Measurements from ENCODE around the gene DNLZ. TPM values are rescaled to one million over a fixed set of nuclear protein-coding genes. Genes with fewer than 3 reads are reported as not detected.

Gene DNLZ
- polyA plus RNA-seq, 1 of the 3 experiments (the other 2 are of a cell fraction): 40.6 TPM

DNA sequence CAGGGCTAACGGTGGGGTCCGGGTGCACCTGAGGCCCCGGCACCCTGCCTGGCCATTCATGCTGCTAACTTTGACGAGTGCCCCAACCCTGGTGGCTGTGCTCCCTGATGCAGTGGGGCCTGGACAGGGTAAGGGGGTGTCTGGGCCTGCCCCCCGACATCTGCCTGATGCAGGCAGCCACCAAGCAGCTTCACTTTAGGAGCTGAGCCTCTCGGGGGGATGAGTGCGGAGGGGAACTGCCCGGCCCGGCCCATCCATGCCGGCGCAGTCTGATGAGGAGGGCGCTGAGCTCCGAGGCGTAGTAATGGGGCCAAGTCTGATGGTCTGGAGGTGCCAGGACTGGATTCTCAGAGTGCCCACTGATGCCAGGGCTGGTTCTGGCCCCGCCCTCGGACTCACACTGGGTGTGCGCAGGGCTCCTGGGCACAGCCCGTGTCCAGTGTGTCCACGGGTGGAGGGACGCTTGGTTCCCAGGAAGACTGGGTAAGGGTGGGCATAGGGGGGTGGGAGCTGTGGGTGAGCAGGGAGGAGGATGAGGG, 16.5 kb downstream of the DNLZ start:
- Histone ChIP-seq H3K27ac (ENCODE audit: low read depth in 2 of 2, low read length in 1 of 2) (no peak overlapping the region; a peak in 1 of 4 replicates), H3K9me2 (no peaks in the 10 kb centered on the region), H3K9me3 (no peaks in the 10 kb centered on the region), H3K9ac (no peak overlapping the region), H3F3A (replicated peaks; ENCODE audit: insufficient read depth) (no peaks in the 10 kb centered on the region), H4K20me1 (ENCODE audit: insufficient read depth) (no peaks in the 10 kb centered on the region), H3K27me3 (ENCODE audit: insufficient read depth) (no peaks in the 10 kb centered on the region), H3K36me3 (replicated peaks in 1 of 2; ENCODE audit: control insufficient read depth in 1 of 2, insufficient read depth in 2 of 2, low read length in 1 of 2) (peaks cover 0 to 11% of the 10 kb centered on the region in 2 experiments), H3K79me2 (ENCODE audit: insufficient read depth) (no peaks in the 10 kb centered on the region), H2AFZ (ENCODE audit: low read depth) (no peak overlapping the region), H3K4me3 (ENCODE audit: low read depth in 2 of 2, low read length in 1 of 2) (no peak overlapping the region), H3K4me2 (no peak overlapping the region), H3K4me1 (ENCODE audit: control insufficient read depth in 1 of 2, insufficient read depth in 2 of 2, low read depth in 1 of 2, low read length in 1 of 2) (peaks cover 0 to 62% of the 10 kb centered on the region in 2 experiments; a peak in 1 of 4 replicates)
- 84% methylated on average over 9 of the region's 20 CpGs for WGBS (ENCODE audit: low lambda C conversion rate)
- ChIA-PET CTCF (interaction anchor here (1.4 to 3.7 kb wide), 8 partner anchors 9 to 54 kb away, joined by 3 to 28 read pairs (median 8); partner anchors contain the start of genes DNLZ, GPSM1 and SNAPC4), POLR2A (no interaction called here)
- no peak for TF ChIP-seq ELF1 (IDR thresholded peaks at IDR 0.05)
- no peak for TF ChIP-seq NFIC (IDR thresholded peaks at IDR 0.05; ENCODE audit: borderline replicate concordance)
- no peak for TF ChIP-seq JUND (IDR thresholded peaks at IDR 0.05)
- no peak for TF ChIP-seq EP300 (IDR thresholded peaks at IDR 0.05; ENCODE audit: borderline replicate concordance in 1 of 2, low read depth in 1 of 2, low read length in 1 of 2)
- no peak for TF ChIP-seq TAF1 (IDR thresholded peaks at IDR 0.05; ENCODE audit: borderline replicate concordance, low read depth, low read length)
- TF ChIP-seq RAD21 (IDR thresholded peaks at IDR 0.05; ENCODE audit: low read length): no peak
- TF ChIP-seq, protein P1, sequence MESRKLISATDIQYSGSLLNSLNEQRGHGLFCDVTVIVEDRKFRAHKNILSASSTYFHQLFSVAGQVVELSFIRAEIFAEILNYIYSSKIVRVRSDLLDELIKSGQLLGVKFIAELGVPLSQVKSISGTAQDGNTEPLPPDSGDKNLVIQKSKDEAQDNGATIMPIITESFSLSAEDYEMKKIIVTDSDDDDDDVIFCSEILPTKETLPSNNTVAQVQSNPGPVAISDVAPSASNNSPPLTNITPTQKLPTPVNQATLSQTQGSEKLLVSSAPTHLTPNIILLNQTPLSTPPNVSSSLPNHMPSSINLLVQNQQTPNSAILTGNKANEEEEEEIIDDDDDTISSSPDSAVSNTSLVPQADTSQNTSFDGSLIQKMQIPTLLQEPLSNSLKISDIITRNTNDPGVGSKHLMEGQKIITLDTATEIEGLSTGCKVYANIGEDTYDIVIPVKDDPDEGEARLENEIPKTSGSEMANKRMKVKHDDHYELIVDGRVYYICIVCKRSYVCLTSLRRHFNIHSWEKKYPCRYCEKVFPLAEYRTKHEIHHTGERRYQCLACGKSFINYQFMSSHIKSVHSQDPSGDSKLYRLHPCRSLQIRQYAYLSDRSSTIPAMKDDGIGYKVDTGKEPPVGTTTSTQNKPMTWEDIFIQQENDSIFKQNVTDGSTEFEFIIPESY (IDR thresholded peaks at IDR 0.05; ENCODE audit: borderline replicate concordance, low read depth): no peak
- TF ChIP-seq, protein P2, sequence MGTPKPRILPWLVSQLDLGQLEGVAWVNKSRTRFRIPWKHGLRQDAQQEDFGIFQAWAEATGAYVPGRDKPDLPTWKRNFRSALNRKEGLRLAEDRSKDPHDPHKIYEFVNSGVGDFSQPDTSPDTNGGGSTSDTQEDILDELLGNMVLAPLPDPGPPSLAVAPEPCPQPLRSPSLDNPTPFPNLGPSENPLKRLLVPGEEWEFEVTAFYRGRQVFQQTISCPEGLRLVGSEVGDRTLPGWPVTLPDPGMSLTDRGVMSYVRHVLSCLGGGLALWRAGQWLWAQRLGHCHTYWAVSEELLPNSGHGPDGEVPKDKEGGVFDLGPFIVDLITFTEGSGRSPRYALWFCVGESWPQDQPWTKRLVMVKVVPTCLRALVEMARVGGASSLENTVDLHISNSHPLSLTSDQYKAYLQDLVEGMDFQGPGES (IDR thresholded peaks at IDR 0.05; ENCODE audit: low read depth, low read length): no peak
- TF ChIP-seq GABPA (IDR thresholded peaks at IDR 0.05; ENCODE audit: low read depth): no peak
- no peak for TF ChIP-seq EZH2phosphoT487 (IDR thresholded peaks at IDR 0.05; ENCODE audit: borderline replicate concordance, low read depth)
- TF ChIP-seq, protein P3, sequence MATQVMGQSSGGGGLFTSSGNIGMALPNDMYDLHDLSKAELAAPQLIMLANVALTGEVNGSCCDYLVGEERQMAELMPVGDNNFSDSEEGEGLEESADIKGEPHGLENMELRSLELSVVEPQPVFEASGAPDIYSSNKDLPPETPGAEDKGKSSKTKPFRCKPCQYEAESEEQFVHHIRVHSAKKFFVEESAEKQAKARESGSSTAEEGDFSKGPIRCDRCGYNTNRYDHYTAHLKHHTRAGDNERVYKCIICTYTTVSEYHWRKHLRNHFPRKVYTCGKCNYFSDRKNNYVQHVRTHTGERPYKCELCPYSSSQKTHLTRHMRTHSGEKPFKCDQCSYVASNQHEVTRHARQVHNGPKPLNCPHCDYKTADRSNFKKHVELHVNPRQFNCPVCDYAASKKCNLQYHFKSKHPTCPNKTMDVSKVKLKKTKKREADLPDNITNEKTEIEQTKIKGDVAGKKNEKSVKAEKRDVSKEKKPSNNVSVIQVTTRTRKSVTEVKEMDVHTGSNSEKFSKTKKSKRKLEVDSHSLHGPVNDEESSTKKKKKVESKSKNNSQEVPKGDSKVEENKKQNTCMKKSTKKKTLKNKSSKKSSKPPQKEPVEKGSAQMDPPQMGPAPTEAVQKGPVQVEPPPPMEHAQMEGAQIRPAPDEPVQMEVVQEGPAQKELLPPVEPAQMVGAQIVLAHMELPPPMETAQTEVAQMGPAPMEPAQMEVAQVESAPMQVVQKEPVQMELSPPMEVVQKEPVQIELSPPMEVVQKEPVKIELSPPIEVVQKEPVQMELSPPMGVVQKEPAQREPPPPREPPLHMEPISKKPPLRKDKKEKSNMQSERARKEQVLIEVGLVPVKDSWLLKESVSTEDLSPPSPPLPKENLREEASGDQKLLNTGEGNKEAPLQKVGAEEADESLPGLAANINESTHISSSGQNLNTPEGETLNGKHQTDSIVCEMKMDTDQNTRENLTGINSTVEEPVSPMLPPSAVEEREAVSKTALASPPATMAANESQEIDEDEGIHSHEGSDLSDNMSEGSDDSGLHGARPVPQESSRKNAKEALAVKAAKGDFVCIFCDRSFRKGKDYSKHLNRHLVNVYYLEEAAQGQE (IDR thresholded peaks at IDR 0.05; ENCODE audit: low read depth, low read length): no peak
- TF ChIP-seq FOXM1 (IDR thresholded peaks at IDR 0.05; ENCODE audit: low read depth): no peak
- TF ChIP-seq NRF1 (IDR thresholded peaks at IDR 0.05; ENCODE audit: low read depth, low read length): no peak
- TF ChIP-seq YY1 (IDR thresholded peaks at IDR 0.05; ENCODE audit: low read depth): no peak
- TF ChIP-seq SIN3A (IDR thresholded peaks at IDR 0.05; ENCODE audit: borderline replicate concordance, low read depth, low read length): no peak
- TF ChIP-seq FOXJ3 (CRISPR knock-in tag; IDR thresholded peaks at IDR 0.05): no peak
- DNase-seq: no peak

All from SK-N-SH (cell line).